ENCODE measurements around the gene MARK4.

MARK4 gene

GRCh38 chr19:45344621-45345505 is 93.8 kb downstream of the MARK4 start:
- no peak for DNase-seq

GRCh38 chr19:45345506-45345860 is 94.4 kb downstream of the MARK4 start:
- no peak for DNase-seq

DNA sequence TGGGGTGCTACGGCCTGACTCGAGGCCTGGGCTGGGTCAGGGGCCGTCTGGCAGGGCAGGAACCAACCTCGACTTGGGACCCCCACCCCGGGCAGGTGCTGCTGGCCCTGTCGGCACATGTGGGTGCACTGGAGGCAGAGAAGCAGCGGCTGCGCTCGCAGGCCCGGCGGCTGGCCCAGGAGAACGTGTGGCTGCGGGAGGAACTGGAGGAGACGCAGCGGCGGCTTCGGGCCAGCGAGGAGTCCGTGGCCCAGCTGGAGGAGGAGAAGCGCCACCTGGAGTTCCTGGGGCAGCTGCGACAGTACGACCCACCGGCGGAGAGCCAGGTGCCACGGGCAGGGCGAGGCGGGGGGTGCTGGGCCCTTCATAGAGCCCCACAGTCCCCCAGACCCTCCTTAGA is 95.4 kb downstream of the MARK4 start:
- no peak for DNase-seq

DNA sequence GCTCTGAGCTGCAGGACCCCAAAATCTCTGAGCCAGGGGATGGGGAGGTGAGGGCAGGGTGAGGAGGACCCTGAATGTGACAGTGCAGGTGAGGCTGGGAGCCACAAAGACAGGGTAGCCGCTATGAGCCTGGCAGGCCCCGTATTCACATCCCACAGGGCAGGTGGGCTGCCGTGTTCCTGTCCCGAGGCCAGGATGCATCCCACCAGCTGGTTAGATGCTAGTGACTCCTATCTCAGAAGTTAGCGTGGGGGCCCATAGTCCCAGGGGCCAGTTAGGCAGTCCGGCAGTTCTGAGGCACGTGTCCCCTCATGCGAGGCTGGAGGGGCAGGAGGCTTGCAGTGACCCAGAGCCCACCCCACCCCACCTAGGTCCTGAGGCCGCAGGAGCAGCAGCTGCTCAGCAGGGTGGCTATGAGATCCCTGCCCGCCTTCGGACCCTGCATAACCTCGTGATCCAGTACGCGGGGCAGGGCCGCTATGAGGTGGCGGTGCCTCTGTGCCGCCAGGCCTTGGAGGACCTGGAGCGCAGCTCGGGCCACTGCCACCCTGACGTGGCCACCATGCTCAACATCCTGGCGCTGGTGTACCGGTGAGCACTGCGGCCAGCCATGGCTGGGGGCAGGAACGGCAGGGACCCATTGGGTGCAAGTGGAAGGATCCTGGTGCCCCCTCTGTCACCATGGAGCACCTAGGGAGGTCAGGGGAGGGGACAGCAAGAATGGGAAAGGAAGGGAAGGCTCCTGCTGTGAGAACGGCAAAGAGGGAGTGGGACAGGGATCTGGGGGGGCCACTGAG is 96.7 kb downstream of the MARK4 start:
- no peak for DNase-seq

DNA sequence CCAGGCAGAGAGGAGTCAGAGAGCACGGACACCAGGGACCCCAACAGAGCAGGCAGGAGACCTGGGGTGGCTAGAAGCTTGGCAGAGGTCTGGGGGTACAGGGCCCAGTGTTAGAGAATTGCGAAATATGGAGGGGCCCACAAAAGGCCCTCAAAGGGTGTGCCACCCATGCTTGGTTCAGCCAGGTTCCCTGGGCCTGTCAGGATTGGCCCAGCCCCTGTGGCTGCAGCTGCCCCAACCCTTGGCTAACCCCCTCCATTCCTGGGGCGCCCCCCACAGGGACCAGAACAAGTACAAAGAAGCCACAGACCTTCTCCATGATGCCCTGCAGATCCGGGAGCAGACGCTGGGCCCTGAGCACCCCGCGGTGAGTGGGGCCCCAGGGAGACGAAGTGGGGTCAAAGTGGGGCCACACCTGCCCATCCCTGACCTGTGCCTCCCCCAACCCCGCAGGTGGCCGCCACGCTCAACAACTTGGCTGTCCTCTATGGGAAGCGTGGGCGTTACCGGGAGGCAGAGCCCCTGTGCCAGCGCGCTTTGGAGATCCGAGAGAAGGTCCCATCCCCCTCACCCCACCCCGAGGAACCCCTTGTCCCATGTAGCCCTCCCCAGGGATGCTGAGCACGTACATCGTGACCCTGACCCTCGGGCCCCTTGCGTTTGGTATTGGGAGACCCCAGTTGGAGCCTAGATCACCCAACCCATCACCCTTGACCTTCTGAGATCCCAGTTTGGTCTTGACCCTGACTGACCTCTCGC is 97.5 kb downstream of the MARK4 start:
- no peak for DNase-seq

GRCh38 chr19:45349126-45349415 is 98.0 kb downstream of the MARK4 start:
- no peak for DNase-seq

DNA sequence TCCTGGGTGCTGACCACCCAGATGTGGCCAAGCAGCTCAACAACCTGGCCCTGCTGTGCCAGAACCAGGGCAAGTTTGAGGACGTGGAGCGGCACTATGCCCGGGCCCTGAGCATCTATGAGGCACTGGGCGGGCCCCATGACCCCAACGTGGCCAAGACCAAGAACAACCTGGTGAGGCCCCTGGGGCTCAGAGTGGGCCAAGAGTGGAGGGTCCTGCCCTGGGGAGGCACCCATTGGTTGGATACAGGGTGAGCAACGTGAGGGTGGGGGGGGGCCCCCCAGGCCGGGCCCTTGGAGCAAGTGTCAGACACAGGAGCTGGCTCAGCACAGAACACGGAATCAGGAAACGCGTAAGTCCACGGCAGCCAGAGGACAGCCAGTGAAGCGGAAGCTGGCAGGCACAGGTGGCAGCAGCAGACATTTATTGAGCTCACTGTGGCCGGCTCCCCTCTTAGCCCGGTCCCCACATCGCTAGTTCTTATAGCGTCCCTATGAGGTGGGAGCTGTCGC is 98.4 kb downstream of the MARK4 start:
- DNase-seq: no peak

DNA sequence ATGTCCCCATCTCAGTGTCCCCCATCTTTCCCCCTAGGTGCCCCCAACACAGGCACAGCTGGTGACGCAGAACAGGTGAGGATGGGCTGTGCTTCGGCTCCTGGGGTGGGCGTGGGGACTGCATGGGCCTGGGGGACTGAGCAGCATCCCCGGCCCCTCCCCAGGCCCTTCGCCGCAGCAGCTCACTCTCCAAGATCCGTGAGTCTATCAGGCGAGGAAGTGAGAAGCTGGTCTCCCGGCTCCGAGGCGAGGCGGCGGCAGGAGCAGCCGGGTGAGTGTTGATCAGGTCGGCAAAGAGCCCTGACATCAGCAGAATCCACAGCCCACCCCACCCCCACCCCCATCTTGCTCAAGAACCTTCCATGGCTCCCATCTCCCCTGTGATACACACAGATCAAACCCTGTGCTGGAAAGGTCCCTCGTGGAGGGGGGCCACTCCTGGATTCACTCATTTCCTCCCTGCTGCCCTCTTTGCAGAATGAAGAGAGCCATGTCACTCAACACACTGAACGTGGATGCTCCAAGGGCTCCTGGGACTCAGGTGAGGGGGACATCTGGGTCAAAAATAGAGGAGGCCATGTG is 99.5 kb downstream of the MARK4 start:
- no peak for DNase-seq

- no peak for DNase-seq
Observed at GRCh38 chr19:45351401-45351952, 100.4 kb downstream of the MARK4 start.

DNA sequence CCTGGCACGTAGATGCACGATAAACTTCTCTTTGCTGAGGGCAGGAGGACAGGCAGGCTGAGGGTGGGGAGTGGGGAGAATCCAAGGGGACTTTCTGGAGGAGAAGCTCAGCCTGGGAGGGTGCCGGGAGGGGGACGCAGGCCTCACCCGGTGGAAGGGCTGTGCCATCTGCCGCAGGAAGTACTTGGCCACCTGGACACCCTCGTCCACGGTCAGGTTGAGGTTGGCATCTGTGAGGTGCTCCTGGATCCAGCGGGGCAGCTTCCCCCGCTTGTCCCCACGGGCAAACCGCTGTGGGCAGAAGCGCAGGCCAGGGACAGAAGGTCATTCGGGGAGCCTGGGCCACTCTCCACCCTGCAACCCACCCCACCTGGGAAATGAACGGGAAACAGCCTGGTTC is 101.0 kb downstream of the MARK4 start:
- DNase-seq: no peak

- no peak for DNase-seq
Observed at GRCh38 chr19:45352471-45352870, 101.4 kb downstream of the MARK4 start.

DNA sequence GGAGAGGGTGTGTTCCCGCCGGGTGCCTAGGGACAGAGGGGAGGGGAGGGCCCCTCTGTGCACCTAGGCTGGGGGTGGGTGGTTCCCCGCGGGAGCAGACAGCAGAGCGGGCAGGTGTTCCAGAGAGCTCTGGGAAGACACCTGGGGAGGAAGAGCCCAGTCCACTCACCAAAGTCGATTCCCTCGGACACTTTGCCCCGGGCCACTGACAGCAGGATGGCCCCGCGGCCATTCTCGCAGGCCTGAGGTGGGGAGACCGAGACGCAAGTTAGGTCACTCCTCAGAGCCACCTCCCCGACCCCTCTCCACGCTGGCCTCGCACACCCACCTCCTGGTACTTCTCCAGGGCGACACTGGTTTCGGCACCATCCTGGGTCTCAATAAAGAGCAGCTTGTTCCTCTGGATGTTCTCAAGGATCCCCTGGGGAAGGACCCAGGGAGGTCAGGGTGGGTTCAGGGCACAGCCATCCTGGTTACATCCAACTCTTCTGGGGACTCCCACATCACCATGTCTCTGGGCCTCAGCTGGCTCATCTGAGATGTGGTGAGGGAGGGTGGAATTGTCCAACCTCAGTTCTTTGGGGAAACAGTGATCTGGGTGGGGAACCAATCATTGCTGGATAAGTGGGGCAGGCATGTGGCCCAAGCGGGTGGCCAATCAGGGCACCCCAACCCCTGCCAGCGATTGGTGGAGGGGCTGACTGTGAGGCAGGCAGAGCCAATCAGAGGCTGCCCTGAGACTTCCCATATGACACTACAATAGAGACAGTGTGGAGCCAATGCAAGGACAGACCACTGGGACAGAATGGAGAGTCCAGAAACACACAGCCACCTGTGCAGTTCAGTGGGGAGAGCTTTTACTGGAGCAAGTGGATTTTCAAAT is 102.1 kb downstream of the MARK4 start:
- no peak for DNase-seq

DNA sequence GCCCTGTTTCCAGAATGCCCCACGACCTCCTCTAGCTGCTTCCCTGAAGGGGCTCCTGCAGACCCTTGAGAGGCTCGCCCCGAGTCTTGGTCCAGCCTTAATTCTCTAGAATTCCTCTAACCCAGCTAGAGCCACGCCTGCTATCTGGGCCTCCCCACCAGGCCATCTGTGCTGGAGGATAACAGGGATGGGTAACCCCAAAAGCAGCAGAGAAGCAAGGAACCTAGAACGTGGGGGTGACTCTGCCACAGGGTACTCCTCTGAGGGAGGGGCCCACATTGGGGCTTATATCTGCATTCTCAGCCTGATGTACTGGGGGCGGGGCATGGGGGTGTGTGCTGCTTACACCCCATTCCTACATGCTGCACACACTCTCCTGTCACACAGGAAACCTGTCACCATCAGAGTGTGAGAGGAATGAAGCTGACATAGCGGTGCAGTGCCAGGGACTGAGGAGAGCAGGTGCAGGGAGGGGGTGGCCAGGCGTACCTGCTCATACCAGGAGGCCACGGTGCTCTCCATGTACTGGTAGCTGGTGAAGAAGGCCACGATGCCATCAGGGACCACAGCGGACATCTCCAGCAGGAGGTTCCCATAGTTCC is 103.3 kb downstream of the MARK4 start:
- DNase-seq: no peak

Data from activated CD4-positive, alpha-beta T cell treated with anti-CD3 and anti-CD28 coated beads for 1 hour (primary cell).